GM12875 (cell line): ENCODE results near the gene ABT1.

ENCODE experiments used
- H3K4me3 ChIP-seq: one replicate; pipeline ENCODE4 v1.5.1; 2011; ENCODE audit warnings: low read depth, low read length, control low read depth
- TF ChIP-seq, protein P1 (sequence below): IDR thresholded peaks from 2 replicates; pipeline ENCODE4 v1.5.1; 2011; ENCODE audit warnings: low read depth, mild to moderate bottlenecking, control low read depth, inconsistent platforms, low read length, moderate library complexity, borderline replicate concordance; ENCODE audit not compliant: insufficient read depth

Gene ABT1

DNA sequence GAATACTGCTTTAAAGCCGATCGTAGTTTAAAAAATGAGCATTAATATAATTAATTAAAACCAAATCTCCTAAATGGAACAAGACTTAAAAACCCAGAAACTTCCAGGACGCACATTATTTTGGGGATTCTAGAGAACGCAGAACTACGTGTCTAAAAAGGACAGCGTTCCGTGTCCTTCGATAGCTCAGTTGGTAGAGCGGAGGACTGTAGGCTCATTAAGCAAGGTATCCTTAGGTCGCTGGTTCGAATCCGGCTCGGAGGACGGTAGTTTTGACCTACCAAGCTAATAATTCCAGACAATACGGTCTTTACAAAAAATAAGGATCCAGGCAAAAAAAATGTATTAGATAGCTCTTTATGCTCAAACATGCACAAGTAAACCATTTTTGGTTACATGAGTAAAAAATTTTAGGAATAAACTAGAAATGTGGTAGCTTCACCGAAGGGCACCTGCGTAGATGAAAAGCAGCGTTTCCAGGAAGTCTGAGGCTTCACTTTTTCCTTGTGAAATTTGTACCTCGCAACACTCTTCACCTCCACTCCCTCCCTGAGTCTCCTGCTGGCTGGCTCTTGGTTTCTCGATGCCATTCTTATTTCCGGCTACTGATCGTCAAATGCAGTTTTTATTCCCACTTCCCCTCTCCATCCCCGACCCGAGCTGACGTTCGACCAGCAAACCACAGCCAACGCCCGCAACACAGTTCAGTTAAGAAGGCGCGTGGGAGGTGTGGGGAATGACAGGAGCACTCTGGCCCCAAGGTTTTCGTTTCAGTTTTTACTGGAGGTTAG lies 19.6 kb upstream of the ABT1 start:
- peak overlapping the region; percentile 39 for H3K4me3 ChIP-seq
- TF ChIP-seq, protein P1, sequence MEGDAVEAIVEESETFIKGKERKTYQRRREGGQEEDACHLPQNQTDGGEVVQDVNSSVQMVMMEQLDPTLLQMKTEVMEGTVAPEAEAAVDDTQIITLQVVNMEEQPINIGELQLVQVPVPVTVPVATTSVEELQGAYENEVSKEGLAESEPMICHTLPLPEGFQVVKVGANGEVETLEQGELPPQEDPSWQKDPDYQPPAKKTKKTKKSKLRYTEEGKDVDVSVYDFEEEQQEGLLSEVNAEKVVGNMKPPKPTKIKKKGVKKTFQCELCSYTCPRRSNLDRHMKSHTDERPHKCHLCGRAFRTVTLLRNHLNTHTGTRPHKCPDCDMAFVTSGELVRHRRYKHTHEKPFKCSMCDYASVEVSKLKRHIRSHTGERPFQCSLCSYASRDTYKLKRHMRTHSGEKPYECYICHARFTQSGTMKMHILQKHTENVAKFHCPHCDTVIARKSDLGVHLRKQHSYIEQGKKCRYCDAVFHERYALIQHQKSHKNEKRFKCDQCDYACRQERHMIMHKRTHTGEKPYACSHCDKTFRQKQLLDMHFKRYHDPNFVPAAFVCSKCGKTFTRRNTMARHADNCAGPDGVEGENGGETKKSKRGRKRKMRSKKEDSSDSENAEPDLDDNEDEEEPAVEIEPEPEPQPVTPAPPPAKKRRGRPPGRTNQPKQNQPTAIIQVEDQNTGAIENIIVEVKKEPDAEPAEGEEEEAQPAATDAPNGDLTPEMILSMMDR = no peak

DNA sequence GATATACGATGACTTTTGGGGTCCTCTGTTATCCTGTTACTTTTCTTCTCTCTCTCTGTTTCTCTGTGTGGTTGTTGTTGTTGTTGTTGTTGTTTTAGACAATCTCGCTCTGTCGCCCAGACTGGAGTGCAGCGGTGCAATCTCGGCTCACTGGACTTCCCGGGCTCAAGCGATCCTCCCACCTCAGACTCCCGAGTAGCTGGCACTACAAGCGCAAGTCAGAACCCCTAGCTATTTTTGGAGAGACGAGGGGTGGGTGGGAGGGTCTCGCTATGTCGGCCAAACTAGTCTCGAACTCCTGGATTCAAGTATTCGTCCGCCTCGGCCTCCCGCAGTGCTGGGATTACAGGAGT lies 19.1 kb upstream of the ABT1 start:
- H3K4me3 ChIP-seq = peak overlapping the region; percentile 39
- TF ChIP-seq, protein P1 = no peak

DNA sequence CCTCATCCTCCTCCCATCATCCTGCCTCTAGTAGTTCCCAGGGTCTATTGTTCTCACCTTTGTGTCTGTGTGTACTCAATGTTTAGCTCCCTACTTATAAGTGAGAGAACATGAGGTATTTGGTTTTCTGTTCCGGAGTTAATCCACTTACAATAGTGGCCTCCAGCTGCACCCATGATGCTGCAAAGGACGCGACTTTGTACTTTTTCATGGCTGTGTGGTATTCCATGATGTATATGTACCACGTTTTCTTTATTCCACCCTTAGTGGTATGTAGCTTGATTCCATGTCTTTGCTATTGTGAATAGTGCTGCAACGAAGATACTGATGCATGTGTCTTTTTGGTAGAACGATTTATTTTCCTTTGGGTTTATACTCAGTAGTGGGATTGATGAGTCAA lies 18.5 kb upstream of the ABT1 start:
- TF ChIP-seq, protein P1 = no peak
- H3K4me3 ChIP-seq = no peak overlapping the region

DNA sequence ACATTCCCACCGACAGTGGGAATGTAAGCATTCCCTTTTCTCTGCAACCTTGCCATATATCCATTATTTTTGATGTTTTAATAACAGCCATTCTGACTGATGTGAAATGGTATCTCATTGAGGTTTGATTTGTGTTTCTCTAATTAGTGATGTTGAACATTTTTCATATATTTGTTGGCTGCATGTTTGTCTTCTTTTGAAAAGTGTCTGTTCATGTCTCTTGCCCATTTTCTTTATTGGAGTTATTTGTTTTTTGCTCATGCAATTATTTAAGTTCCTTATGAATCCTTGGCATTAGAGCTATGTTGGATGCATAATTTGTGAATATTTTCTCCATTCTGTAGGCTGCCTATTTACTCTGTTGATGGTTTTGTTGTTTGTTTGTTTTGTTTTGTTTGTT lies 18.0 kb upstream of the ABT1 start:
- TF ChIP-seq, protein P1 = no peak
- H3K4me3 ChIP-seq = no peak overlapping the region

DNA sequence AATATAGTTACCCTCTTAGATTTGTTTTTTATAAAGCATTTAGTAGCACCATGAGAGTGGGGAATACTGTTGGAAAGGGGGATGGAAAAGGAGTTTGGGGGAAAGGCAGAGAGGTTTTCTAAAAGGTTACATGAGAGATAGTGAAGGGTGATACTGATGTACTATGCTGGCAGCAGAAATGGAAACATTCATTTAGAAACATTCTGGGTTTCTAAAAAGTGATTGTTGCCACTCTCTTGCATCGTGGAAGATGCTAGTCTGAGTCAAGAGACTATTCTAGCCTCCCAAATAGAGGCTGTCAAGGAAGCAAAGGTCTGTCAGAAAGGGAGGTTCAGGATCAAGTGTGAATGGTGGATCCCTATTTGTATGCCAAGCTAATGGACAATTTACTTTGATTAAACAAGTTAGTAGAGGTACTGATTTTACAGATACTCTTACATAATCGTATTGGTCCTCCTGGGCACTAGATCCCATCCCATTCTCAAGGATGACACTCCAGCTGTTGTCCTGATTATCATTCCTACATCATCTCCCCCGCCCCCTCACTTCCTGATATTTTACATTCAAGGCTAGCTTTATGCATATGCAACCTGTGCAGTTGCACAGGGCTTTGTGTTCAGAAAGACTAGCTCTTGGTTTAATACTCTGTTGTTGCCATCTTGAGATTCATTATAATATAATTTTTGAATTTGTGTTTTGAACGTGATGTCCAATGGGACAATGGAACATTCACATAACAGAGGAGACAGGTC lies 15.4 kb upstream of the ABT1 start:
- TF ChIP-seq, protein P1 = no peak
- no peak overlapping the region for H3K4me3 ChIP-seq

DNA sequence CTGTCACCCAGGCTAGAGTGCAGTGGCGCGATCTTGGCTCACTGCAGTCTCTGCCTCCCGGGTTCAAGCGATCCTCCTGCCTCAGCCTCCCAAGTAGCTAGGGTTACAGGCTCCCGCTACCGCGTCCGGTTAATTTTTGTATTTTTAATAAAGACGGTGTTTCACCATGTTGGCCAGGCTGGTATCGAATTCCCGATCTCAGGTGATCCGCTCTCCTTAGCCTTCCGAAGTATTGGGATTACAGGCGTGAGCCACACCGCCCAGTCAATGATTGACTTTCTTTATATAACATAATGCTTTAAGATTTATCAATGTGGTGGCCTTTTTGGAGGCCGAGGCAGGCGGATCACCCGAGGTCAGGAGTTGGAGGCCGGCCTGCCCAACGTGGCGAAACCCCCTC lies 7.8 kb upstream of the ABT1 start:
- TF ChIP-seq, protein P1 = no peak
- no peak overlapping the region for H3K4me3 ChIP-seq

DNA sequence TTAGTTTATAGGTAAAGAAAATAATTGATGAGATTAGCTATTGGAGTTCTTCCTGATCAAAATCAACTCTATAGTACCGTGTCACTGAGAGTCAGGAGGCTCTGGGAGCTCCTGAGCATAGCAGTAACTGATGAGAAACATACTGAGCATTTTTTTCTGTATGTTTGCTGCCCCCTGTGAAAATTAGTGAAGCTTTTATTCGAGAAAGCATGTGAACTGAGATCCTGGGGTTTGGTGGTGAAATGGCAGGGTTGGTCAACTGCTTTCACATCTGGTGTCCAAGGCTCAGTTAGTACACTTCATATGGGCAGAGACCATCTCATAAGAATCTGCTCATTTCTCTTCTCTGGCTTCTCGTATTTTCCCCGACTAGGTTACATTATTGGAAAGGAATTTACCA lies 4.1 kb upstream of the ABT1 start:
- TF ChIP-seq, protein P1 = no peak
- H3K4me3 ChIP-seq = no peak overlapping the region
